ENCODE results near the gene CMA1.
"Not testable (repeated sequence)": the region's sequence is repeated elsewhere in the genome, so short reads cannot be mapped to it uniquely, and the experiment has no call there.

Gene CMA1

GRCh38 chr14:24508155-24508840 lies at the start of gene CMA1:
CMA1 (minus strand) TSS chr14:24508265; CDS start chr14:24508235, 30 bp downstream.
- no peak for DNase-seq

GRCh38 chr14:24556756-24557155 lies 48.7 kb upstream of the CMA1 start:
- no peak for DNase-seq

- not testable (repeated sequence) for DNase-seq
Measured at GRCh38 chr14:24549064-24549463, 41.0 kb upstream of the CMA1 start.

- DNase-seq = no peak
Measured at GRCh38 chr14:24542346-24542936, 34.4 kb upstream of the CMA1 start.

GRCh38 chr14:24535737-24536136 lies 27.7 kb upstream of the CMA1 start:
- no peak for DNase-seq

GRCh38 chr14:24534286-24534685 lies 26.2 kb upstream of the CMA1 start:
- DNase-seq = no peak

- not testable (repeated sequence) for DNase-seq
Measured at GRCh38 chr14:24525877-24526620, 18.0 kb upstream of the CMA1 start.

GRCh38 chr14:24518851-24519250 lies 10.8 kb upstream of the CMA1 start:
- DNase-seq = no peak

- no peak for DNase-seq
Measured at GRCh38 chr14:24514209-24514608, 6.1 kb upstream of the CMA1 start.

- DNase-seq = no peak
Measured at GRCh38 chr14:24513009-24513408, 4.9 kb upstream of the CMA1 start.

GRCh38 chr14:24506443-24506842 lies 1.6 kb downstream of the CMA1 start:
- DNase-seq = no peak

GRCh38 chr14:24504425-24504950 lies 3.6 kb downstream of the CMA1 start:
- DNase-seq = no peak

- not testable (repeated sequence) for DNase-seq
Measured at GRCh38 chr14:24491586-24492408, 16.3 kb downstream of the CMA1 start.

- DNase-seq = no peak
Measured at GRCh38 chr14:24483604-24484252, 24.3 kb downstream of the CMA1 start.

- not testable (repeated sequence) for DNase-seq
Measured at GRCh38 chr14:24482699-24483303, 25.3 kb downstream of the CMA1 start.

- DNase-seq = no peak
Measured at GRCh38 chr14:24481622-24482324, 26.3 kb downstream of the CMA1 start.

GRCh38 chr14:24479999-24480398 lies 28.1 kb downstream of the CMA1 start:
- DNase-seq = not testable (repeated sequence)

GRCh38 chr14:24475261-24475660 lies 32.8 kb downstream of the CMA1 start:
- DNase-seq = no peak

- no peak for DNase-seq
Measured at GRCh38 chr14:24473211-24473610, 34.9 kb downstream of the CMA1 start.

- not testable (repeated sequence) for DNase-seq
Measured at GRCh38 chr14:24470450-24470849, 37.6 kb downstream of the CMA1 start.

- no peak for DNase-seq
Measured at GRCh38 chr14:24465805-24466204, 42.3 kb downstream of the CMA1 start.
